T-helper 22 cell (primary cell): ENCODE measurements around the gene GYS2.

Experiments used
- DNase-seq: peaks from one replicate; pipeline ENCODE4 v3.0.0-alpha.2; 2020; ENCODE audit warnings: low read depth

GYS2 gene

GRCh38 chr12:21552635-21553328, 51.9 kb downstream of the GYS2 start:
- DNase-seq, result no peak

GRCh38 chr12:21551841-21552465, 52.7 kb downstream of the GYS2 start:
- DNase-seq, result no peak

- no peak for DNase-seq
Measured at GRCh38 chr12:21547437-21547836, 57.2 kb downstream of the GYS2 start.

- DNase-seq, result no peak
Measured at GRCh38 chr12:21546716-21547115, 57.9 kb downstream of the GYS2 start.

- no peak for DNase-seq
Measured at GRCh38 chr12:21545557-21545956, 59.1 kb downstream of the GYS2 start.

- no peak for DNase-seq
Measured at GRCh38 chr12:21543151-21543550, 61.5 kb downstream of the GYS2 start.

- DNase-seq, result no peak
Measured at GRCh38 chr12:21542403-21542802, 62.2 kb downstream of the GYS2 start.

GRCh38 chr12:21541773-21542172, 62.9 kb downstream of the GYS2 start:
- no peak for DNase-seq

- DNase-seq, result no peak
Measured at GRCh38 chr12:21539797-21540196, 64.8 kb downstream of the GYS2 start.

- DNase-seq, result no peak
Measured at GRCh38 chr12:21538061-21538653, 66.5 kb downstream of the GYS2 start.

GRCh38 chr12:21529456-21529855, 75.2 kb downstream of the GYS2 start:
- no peak for DNase-seq

GRCh38 chr12:21528953-21529352, 75.7 kb downstream of the GYS2 start:
- DNase-seq, result no peak

GRCh38 chr12:21527451-21528180, 77.0 kb downstream of the GYS2 start:
- DNase-seq, result peak; percentile 23

- no peak for DNase-seq
Measured at GRCh38 chr12:21526721-21527345, 77.8 kb downstream of the GYS2 start.

- DNase-seq, result no peak
Measured at GRCh38 chr12:21526053-21526452, 78.6 kb downstream of the GYS2 start, which contains the start of gene SPX. Gene SPX (plus strand): TSS chr12:21526296. CDS start chr12:21526473, 177 bp downstream.

GRCh38 chr12:21523148-21523547, 81.5 kb downstream of the GYS2 start:
- DNase-seq, result no peak

GRCh38 chr12:21521541-21521940, 83.1 kb downstream of the GYS2 start:
- no peak for DNase-seq

GRCh38 chr12:21518451-21518850, 86.2 kb downstream of the GYS2 start:
- DNase-seq, result no peak

GRCh38 chr12:21516281-21516680, 88.4 kb downstream of the GYS2 start:
- no peak for DNase-seq

- no peak for DNase-seq
Measured at GRCh38 chr12:21509768-21510167, 94.9 kb downstream of the GYS2 start.

- no peak for DNase-seq
Measured at GRCh38 chr12:21507849-21508248, 96.8 kb downstream of the GYS2 start.

- DNase-seq, result no peak
Measured at GRCh38 chr12:21505888-21506287, 98.8 kb downstream of the GYS2 start.
